Hepatocyte (in vitro differentiated cells): ENCODE measurements around the gene MSLN.

Source experiments
- CTCF ChIP-seq: fragments of 200-600 bp; sonication (generic); IDR thresholded peaks from 2 replicates; pipeline ENCODE4 v1.5.1; 2016; ENCODE audit warnings: antibody characterized with exemption, mild to moderate bottlenecking; ENCODE audit not compliant: poor library complexity
- EZH2phosphoT487 ChIP-seq: fragments of 200-600 bp; sonication (generic); IDR thresholded peaks from one replicate; pipeline ENCODE4 v1.6.1; 2018; ENCODE audit warnings: antibody characterized with exemption, mild to moderate bottlenecking, low read depth, moderate library complexity; ENCODE audit not compliant: unreplicated experiment, severe bottlenecking

- TF ChIP-seq CTCF, result no peak
- no peak for TF ChIP-seq EZH2phosphoT487
Measured at GRCh38 chr16:746637-747036, 13.9 kb upstream of the MSLN start.
